ENCODE data around the gene CORO1C.

Gene CORO1C

DNA sequence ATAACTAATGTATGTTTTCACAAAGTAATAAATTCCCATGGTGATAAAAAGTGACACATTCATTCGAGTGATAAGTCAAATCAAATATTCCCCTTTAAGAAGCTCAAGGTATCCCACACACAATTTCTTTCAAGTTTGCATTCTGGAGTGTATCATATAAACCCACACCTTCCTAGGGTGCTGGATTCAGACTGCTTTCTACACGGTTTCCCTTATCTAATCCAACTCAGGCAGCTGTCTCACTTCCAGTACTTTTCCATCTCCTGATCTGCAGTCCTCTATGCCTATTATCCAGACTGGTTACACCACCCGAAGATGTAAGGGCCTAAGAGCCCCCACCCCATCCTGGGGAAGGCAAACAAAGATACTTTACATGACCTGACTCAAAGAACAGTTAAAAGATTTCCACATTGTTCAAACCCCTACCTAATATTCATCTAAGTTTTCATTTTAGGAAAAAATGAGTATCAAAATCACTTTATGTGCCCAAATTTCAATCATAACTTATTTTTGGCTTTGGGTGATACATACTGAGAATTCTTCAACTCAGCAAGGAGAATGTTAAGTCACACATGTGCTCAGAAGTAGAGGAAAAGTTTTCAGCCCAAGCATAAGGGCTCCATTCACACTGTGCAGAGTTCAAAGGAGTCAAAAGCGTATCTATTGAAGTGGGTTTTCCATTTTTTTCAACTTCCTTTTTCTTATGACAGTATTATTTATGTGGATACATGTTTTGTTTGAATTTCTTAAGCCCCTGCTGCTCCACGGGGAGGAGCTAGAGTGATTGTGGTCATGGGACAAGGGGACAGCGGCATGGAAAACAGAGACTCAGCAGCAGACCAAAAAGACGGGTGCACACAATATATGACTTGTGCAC lies 41.8 kb downstream of the CORO1C start:
- TF ChIP-seq, protein P1, sequence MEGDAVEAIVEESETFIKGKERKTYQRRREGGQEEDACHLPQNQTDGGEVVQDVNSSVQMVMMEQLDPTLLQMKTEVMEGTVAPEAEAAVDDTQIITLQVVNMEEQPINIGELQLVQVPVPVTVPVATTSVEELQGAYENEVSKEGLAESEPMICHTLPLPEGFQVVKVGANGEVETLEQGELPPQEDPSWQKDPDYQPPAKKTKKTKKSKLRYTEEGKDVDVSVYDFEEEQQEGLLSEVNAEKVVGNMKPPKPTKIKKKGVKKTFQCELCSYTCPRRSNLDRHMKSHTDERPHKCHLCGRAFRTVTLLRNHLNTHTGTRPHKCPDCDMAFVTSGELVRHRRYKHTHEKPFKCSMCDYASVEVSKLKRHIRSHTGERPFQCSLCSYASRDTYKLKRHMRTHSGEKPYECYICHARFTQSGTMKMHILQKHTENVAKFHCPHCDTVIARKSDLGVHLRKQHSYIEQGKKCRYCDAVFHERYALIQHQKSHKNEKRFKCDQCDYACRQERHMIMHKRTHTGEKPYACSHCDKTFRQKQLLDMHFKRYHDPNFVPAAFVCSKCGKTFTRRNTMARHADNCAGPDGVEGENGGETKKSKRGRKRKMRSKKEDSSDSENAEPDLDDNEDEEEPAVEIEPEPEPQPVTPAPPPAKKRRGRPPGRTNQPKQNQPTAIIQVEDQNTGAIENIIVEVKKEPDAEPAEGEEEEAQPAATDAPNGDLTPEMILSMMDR (IDR thresholded peaks at IDR 0.05; ENCODE audit: borderline replicate concordance, control extremely low read depth, extremely low read depth, insufficient read depth, missing control alignments): no peak
- in situ Hi-C loops (cut with MboI; ENCODE audit: low sequenced_read_pairs, unreplicated experiment): no loop called here
- DNase-seq (ENCODE audit: low spot score): no peak

DNA sequence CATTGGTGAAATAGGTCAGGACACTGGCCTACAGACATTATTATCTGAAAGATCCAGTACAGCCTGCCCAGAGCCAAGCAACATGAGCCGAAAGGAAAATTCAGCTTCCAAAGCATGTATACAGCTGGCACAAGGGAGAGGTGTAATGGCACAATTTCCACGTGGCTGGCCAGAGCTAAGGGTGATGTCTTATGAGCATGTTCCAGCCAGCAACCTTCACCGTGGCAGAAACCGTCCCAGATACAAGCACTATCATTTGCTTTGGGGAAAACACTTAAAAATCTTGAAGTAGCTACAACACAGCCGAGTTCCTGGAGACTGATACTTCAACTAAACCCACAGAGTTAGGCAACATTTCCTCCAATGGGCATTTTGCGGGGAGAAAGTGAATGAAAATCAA lies 44.5 kb downstream of the CORO1C start:
- no peak for DNase-seq (ENCODE audit: low spot score)
- TF ChIP-seq, protein P1 (IDR thresholded peaks at IDR 0.05; ENCODE audit: borderline replicate concordance, control extremely low read depth, extremely low read depth, insufficient read depth, missing control alignments): no peak
- in situ Hi-C loops (cut with MboI; ENCODE audit: low sequenced_read_pairs, unreplicated experiment): no loop called here

DNA sequence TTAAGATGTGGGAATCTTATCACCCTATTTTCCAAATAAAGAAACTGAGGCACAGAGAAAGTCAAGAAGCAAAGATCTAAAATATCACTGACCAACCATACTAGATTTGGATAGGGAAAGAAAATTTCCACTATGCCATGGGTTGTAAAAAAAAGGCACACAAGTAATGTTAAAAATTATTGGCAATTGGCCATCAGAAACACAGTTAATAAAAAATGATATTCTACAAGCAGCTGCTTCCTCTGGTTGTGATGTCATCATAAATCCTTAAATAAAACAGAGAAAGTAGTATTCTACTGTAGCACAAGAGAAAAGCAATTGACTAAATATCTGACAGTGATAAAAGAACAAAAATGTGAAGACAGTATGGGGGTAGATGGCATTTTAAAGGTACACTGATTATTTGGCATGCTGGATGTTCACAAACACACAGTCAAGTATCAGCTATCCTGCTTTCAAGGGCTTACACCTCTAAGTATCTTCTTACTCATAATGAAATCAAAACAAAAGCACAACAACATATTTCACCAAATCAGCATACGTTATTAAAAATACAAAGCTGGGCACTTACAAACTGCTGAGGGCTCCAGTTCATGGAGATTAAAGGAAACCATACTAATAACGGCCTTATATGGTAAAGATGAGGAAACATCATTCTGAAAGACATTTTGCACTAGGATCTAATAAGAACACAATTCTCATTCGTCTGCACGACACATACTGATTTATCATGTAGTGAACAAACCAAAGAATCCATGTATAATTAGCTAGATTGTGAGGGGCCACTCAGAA lies 45.7 kb downstream of the CORO1C start:
- DNase-seq (ENCODE audit: low spot score): no peak
- in situ Hi-C loops (cut with MboI; ENCODE audit: low sequenced_read_pairs, unreplicated experiment): no loop called here
- TF ChIP-seq, protein P1 (IDR thresholded peaks at IDR 0.05; ENCODE audit: borderline replicate concordance, control extremely low read depth, extremely low read depth, insufficient read depth, missing control alignments): no peak

DNA sequence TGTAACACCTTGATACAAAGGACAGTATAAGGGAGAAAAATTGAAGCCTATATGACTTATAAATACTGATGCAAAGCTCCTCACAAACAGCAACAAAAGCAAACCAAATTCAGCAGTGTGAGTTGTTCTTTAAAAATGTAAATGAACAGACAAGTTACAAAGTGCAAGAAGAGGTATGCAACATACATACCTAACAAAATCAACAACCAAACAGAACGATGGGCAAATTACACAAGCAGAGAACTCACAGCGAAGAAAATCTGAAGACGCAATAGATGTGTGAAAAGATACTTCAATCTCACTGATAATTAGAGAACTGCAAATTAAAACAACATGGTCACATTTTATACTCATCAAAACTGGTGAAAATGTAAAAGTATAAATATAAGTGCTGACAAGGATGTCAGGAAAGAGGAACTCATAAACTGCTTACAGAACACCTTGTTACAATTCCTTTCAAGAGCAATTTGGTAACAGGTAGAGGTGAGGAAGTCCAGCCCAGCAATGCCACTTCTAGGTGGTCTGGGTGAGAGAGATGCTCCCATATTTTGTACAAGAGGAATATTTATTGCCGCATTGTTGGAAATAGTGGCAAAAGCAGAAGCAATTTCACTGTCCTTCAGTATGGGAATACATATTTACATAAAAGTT lies 47.3 kb downstream of the CORO1C start:
- TF ChIP-seq, protein P1 (IDR thresholded peaks at IDR 0.05; ENCODE audit: borderline replicate concordance, control extremely low read depth, extremely low read depth, insufficient read depth, missing control alignments): no peak
- no peak for DNase-seq (ENCODE audit: low spot score)
- in situ Hi-C loops (cut with MboI; ENCODE audit: low sequenced_read_pairs, unreplicated experiment): no loop called here

DNA sequence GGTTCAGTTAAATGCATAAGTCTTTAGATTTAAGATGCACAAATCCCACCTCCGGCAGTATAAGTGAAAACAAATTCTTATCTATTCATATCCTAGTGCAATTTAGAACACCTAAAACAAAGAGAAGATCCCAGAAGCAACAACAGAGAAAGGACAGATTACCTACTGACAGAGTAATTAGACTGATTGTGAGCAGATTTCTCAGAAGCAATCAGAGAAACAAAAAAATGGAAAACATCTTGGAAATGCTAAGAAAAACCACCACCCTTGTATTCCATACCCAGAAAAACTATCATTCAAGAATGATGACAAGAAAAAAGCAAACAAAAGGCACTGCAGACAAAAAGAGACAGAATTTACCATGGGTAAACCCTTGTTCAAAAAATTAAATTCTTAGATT lies 50.0 kb downstream of the CORO1C start:
- TF ChIP-seq, protein P1 (IDR thresholded peaks at IDR 0.05; ENCODE audit: borderline replicate concordance, control extremely low read depth, extremely low read depth, insufficient read depth, missing control alignments): no peak
- in situ Hi-C loops (cut with MboI; ENCODE audit: low sequenced_read_pairs, unreplicated experiment): no loop called here
- no peak for DNase-seq (ENCODE audit: low spot score)

DNA sequence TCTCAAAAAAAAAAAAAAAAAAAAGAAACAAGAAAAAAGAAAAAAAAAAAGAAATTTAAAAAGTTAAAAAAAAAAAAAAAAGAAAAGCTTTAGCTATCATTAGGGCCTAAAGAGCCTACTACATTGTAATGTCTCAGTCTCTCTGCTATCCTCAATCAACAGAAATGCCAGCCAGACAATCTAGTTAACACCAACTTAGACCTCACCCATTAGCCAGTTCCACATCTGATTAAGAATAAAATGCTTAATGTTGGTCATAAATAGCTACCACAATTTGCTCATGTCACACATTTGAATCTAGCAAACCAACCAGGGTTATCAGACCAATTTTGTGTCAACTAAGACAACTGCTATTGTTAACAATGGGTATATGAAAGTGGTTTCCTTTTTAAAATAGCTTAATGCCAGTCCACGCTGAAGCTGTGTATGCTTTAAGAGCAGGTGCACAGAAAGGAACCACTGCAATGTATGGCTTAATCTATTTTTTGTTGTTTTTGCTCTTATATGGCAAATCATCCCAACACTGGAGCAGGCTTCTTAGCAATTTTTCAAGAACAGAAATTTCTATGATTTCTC lies 52.1 kb downstream of the CORO1C start:
- no peak for DNase-seq (ENCODE audit: low spot score)
- TF ChIP-seq, protein P1 (IDR thresholded peaks at IDR 0.05; ENCODE audit: borderline replicate concordance, control extremely low read depth, extremely low read depth, insufficient read depth, missing control alignments): no peak
- in situ Hi-C loops (cut with MboI; ENCODE audit: low sequenced_read_pairs, unreplicated experiment): no loop called here

Measured in GM13976 (cell line).